SKM-1 (cell line): ENCODE data around the gene KRT35.

Experiments used
- DNase-seq: peaks from one replicate; lab custom pipeline; 2025; ENCODE audit not compliant: unreplicated experiment; lab: John Stamatoyannopoulos, UW

Gene KRT35

DNA sequence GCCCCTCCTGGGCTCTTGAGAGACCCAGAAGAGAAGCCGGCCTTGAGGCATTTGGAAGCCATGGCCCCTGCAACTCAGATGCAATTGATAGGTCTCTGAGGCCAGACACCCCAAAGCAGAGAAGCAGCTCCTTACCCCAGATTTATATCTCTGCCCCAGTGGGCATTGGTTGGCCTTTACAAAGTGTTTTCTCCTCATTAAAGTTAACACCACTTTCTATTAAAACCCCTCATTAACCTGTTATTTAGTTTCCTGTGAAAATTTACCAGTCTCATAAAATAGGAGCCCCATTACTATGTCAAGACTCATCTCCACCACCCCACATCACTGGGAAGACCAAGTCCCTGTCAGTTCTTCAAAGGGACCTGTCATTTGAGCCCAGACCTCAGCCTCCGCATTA is at the start of gene KRT35:
Gene KRT35, minus strand, starts transcription at position 116 of the 400 bp plus-strand sequence. Its CDS starts 54 bp downstream, at position 62.
- no peak for DNase-seq

DNA sequence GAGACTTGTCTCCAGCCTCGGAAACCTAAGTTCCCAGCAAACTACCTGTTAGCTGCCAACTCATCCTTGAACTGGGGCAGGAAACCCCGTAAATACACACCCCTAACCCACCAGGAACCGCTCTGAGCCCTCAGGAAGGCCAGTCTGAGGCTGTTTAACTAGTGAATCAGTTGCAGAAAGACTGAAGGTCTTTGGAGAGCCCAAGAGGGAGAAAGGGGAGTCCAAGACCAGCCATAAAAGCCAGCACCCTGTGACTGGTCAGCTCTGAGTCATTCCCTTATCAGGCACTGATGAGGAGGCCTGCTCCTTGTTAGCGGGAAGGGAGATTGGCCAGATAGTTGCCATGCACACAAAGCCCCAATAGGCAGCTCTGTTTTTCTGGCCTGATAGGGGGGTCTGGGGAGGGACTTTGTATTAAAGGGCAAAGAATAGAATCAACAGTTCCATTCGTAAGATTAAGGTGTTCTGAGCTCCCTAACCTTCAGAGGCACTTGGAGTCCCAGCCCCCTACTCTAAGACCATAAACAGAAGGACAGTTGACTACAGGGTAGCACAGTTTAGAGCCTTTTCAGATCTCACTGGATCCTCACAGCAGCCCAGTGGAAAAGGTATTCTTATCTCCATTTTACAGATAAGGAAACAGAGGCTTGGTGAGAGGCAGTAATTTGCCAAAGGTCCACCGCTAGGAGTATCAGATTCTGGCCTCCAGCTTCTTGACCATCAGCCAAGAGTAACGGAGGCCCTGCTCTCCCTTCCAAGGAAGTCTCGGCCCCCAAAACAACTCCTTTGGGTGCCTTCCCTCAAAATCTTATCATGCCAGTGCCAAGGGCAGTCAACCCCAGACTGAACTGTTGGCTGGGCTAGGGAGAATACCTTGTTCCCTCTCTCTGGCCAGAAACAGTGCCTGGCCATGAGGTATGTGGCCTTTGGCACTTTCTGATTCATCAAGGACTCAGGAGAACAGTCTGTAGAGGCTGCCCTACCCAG is 49.4 kb upstream of the KRT35 start:
- DNase-seq, result no peak

DNA sequence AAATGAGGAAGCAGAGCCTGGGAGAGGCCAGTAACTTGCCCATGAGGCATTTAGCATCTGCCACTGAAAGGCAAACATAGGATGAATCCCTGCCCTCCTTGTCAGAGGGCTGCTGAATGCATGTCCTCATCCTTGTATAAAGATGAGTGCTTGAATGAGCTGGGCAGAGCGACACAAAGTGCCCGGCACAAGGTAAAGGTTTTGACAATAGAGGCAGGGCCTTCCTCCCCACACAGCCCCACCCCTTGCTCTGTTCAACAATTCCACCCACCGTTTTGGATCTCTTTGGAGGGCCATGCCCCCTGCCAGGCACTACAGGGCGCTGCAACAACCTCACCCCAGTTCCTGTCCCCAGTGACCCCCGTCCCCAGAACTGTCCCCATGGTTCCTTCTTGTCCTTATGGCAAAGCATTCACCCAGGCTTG is 48.6 kb upstream of the KRT35 start:
- DNase-seq, result no peak

DNA sequence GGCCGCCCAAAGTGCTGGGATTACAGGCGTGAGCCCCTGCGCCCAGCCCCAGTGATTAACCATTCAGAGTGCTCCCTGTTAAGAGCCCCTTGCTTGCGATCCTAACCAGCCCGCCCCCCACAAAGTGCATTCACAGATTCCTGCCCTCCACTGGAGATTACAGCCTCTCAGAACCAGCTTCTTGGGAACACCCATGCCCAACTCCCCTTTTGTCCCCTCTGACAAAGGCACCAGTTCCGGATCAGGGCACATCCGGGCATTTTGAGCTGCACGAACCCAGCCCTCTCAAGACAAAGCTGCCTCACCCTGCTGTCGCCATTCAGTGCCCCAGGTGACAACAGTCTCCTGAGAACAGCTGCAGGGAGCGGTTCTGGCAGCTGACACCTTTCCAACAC is 48.0 kb upstream of the KRT35 start:
- no peak for DNase-seq

DNA sequence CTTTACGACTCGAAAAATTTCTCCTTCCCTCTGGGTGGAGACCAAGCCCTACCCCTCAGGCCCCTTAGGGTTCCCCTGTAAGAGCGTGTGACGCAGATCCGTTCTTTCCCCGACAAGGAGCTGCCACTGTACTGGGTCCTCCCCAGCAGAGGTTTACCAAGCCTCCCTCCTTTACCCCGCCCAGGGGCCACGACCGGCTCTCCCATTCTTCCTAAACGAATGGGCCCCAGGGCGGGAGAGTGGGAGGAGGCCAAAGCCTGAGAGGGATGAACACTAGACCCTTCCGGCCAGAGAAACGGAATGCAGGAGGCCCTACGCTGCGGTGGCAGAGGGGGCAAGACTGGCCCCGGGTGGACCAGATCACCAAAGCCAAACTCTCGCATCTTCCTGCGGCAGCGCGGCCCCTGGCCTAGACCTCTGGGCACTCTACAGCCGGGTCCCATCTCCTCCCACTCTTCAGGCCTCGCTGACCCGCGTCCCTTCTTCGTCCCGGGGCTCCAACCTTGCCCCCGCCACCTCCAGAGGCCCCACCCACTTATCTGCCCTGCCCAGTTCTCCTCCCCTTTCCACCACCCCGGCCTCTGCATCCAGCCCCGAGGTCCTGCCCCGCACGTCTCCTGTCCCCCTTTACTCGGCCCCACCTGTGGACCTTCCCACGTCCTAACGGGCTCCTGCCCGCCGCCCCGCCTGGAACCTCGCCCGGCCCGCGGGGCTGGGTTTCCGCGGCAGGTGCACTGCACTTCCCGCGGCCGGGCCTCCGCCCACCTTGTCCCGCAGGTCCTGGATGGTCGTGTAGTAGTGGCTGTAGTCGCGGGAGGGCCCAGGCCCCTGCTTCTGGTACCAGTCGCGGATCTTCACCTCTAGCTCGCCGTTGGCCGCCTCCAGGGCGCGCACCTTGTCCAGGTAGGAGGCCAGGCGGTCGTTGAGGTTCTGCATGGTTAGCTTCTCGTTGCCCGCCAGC is 46.4 kb upstream of the KRT35 start:
- DNase-seq, result no peak

DNA sequence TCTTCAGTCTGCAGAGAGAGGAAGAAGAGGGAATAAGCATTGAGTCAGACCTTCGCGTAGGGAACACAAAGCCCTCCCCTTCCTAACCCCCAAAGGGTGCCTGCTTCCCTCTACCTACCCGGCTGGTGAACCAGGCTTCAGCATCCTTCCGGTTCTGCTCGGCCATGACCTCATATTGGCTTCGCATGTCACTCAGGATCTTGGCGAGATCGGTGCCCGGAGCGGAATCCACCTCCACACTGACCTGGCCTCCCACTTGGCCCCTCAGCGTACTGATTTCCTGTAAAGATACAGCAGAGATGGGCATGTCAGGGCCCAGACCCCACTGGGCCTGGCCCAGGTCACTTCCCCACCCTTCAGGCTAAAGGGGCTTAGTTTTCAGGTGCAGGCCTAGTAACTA is 43.3 kb upstream of the KRT35 start:
- no peak for DNase-seq

DNA sequence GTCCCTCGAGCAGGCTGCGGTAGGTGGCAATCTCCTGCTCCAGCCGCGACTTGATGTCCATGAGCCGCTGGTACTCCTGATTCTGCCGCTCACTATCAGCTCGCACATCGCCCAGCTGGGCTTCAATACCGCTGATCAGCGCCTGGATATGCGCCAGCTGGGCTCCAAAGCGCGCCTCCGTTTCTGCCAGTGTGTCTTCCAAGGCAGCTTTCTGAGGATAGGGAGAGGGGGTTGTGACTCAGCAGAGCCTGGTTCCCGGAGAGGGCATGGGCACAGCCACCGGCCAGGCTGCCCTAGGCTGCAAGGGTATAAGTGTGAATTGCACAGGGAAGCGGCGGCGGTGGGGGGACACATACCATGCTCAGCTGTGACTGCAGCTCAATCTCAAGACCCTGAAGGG is 42.8 kb upstream of the KRT35 start:
- DNase-seq, result no peak

DNA sequence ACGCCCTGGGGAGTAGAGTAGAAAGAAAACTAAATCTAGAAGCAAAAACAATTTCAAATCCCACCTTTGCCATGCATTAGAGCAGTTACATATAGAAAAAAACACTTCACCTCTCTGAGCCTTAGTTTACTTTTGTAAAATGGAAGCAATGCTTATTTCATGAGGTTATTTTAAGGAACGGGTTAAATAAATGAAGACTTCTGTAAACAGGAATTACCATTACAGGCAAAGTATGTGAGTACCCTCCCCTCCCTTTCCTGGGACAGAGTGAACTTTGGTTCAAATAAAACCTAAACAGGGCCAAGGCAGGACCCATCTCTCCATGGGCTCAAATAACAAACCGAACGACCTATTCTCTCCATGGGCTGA is 42.3 kb upstream of the KRT35 start:
- DNase-seq, result no peak

DNA sequence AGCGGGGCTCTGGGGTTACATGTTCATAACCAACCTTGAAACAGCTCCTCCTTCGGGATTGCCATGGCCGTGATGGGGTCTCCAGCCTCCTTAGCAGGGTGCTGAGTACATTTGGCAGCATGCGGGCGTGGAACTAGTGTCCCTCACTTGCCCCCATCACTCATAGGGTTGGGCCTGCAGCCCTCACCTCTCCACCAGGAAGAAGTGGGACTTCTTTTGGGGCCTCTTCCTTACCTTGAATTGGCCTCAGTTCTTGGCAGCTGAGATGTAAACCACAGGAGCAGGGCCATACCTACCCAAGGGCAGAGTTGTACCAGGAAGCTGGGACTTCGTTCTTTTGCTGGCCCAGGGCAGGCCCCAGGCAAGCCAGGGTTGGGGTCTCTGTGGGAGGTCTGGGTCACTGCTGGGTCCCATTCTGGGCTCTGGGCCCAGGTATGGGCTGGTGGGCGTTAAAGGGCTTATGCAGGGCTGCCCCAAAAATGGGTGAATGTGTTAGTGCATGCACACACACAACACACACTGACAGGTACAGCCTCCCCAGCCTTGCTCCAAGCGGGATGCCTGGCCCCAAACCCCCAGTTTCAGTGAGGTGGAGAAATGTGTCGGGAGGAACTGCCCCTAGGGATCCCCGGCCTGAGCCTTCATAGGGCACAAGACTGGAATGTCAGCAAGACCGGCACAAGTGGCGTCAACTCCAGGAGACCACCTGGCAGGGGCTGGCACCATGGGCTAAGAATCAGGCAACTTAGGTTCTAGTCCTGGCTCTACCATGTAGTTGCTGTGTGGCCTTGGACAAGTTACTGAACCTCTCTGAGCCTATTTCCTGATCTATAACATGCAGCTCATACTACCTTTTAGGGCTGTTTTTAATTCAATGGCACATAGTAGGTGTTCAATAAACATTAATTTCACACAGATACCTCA is 41.6 kb upstream of the KRT35 start:
- DNase-seq, result no peak

DNA sequence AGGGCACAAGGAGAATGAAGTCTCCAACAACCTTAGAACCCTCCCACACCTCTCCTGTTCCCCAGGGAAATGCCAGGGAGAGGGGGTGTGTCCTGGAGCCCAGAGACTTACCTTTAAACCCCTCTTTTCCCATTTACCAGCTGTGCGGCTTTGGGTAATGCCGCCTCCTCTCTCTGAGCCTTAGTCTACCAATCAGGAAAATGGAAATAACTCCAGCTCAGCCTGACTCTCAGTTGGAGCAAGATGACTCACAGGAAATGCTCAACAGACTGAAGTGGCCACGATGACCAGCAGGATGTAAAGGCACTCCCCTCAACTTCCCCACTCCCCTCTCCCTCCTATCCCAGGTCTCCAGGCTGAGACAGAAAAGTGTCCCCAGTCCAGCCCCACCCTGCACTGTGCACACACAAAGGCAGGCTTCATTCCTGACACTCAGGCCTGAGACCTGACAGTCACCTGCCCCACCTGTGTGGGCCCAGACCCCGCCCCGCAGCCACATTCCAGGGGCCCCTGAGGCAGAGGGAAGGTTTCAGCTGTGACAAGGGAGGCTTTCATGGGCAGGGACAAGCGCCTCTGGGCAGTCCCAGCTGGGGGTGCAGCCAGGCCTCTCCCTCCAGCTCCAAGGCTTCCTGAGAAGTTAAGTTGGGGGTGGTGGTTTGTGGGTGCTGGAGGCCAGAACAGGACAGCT is 40.8 kb upstream of the KRT35 start:
- no peak for DNase-seq

DNA sequence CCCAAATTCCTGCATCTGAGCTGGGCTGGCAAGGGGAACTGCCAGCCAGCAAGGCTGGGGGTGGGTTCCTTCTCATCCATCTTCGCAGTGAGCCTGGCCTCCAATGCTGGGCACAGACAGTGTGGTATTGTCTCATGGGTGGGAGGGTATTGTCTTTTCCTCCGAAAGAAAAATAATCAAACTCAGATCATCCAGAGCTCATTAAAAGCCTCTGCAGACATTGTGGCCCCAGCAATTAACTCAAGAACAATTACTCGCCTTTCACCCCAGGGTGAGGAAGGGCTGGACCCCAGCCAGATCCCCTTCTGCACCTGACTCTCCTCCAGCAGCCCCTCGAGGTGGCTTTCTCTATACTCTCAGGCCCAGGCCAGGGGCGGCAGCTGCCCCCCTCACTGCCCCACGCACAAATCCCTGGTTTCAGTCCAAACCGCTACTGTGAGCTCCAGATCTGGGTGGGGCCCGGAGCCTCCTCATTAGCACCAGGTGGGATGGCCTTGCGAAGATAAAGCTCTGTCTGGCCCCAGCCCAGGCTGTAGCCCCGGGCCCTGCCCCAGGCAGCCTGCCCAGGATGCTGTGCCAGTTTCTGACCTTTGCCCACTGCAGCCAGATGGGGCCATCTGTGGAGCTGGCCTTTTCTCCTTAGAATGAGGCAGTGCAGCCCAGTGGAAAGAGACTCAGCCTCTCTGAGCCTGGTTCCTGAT is 40.0 kb upstream of the KRT35 start:
- DNase-seq, result no peak

DNA sequence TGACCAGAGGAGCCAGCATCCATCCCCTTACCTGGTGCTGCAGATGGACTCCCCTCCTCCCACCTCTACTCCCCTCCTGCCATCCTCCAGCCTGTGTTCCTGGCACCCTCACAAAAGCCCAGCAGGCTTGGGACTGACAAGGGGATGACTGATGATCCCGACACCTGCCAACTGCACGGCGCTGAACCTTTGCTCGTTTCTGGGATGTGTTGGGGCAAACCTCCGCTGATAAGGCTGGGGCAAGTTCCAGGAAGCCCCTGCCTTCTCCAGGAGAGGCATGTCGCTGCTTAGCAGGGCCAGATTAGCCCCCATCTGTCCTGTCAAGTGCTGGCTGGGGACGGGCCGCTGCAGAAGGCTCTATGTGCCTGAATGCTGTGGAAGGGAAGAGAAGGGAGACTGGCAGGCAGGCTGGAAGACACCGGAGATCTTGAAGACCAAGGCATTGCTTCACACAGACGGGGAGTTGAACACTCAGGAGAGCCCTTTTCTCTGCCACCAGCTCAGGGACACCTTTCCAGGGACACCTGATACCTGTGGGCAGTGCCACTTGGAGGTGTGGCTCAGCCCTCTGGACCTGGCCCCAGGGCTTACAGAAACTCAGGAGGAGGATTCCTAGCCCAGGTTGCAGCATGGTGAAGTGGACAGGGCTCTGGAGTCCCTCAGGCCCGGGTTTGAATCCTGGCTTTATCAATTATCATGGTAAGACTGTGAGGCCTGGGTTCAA is 38.7 kb upstream of the KRT35 start:
- DNase-seq, result no peak

DNA sequence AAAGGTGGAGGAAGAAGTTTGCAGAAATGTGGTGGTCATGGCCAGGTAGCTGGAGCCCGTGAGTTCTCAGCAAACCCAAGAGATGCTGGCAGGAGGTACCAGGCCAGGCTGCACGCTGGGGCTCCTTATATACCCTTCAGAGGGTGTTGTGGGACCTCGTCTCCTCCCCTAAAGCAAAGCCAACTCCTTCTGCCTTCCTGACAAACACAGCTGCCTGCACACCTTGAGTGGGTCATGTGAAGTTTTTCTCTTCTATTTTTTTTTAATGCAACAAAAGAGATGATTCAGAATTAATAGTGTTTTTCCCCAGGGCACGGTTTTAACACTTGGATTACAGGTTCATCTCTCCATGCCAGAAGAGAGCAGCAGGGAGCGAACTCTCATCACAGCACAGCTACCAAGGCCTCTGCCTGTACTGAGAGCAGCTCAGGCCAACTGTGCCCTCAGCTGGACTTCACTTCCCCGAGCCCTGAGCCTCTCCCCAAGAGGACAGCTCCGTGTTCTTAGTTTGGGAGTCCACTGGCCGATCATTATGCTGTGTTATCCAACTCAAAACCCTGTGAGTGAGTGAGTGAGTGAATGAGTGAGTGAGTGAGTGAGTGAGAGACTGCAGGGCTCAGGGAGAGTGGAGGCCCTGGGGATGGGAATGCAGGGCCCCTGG is 38.0 kb upstream of the KRT35 start, which contains the start of gene KRT15:
Gene KRT15, minus strand, starts transcription at position 102 of the 661 bp plus-strand sequence. Its CDS starts 63 bp downstream, at position 39.
- no peak for DNase-seq

DNA sequence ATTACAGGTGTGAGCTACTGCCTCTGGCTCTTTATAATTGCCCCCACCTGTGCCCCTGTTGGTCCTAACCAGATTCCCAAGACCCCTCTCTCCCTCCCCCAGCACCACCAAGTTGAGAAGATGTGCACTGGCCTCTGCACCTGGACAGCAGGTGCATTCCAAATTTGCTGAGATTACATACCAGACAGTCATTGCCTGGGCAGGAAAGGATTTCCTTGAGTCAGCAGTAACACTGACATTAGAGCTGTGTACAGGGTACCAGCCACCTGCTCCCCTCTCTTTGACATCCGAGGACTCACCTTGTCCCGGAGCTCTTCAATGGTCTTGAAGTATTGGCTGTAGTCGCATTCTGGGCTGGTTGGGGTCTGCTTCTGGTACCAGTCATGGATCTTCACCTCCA is 37.1 kb upstream of the KRT35 start:
- no peak for DNase-seq

DNA sequence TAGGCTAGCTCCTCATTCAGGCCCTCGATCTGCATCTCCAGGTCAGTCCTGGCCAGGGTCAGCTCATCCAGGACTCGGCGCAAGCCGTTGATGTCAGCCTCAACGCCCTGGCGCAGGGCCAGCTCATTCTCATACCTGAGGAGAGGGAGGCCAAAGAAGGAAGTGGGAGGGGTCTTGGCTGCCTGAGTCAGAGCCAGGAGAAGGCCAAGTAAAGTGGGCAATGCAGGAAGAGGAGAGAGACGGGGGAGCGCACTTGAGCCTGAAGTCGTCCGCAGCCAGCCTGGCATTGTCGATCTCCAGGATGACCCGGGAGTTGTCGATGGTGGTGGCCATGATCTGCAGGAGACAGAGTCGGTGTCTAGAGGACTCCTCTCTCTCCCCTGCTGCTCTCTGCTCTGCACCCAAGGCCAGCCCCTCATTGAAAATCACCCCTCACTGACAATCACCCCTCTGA is 35.9 kb upstream of the KRT35 start:
- no peak for DNase-seq

DNA sequence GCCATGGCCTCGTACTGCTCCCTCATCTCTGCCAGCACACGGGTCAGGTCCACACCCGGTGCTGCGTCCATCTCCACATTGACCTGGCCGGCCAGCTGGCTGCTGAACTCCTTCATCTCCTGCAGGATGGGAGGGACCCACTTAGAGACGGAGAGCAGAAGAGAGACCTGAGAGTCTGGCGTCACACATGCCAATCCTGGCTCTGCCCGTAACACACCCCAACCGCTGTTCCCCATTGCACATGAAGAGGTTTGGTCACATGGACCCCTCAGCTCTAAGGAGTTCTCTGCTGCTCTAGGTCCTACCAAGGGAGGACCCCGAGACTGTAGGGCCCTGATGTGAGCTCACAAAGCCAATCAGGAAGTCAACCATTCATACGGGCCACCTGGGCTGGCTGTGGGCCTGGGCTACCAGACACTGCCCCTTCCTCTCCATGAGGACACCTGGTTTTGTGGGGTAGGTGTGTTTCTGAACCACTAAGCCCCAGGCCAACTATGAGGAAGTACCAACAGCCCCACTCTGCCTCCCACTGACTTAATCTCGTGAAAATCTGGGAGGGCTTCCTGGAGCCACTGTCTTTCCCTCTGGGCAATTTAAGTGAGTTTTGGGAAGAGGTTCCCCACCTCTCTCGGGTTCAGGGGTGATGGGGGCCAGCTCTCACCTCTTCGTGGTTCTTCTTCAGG is 35.3 kb upstream of the KRT35 start:
- no peak for DNase-seq

DNA sequence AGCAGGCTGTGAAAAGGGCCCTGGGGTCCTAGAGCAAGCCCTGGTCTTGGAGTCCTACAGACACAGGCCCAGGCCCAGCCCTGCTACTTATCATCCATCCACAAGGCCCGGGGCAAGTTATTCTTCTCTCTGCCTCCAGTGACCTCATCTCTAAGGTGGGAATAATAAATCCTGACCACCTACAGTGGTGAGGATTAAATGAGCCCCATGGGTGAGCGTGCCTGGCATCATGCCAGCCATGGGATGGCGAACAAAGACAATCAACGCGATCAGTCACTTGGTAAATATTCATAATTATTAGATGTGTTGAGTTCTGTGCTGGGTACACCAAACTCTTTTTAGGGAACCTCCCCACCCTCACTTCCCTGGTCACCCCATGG is 32.2 kb upstream of the KRT35 start:
- no peak for DNase-seq
